ENCODE measurements around the gene PCYT2.

DNA sequence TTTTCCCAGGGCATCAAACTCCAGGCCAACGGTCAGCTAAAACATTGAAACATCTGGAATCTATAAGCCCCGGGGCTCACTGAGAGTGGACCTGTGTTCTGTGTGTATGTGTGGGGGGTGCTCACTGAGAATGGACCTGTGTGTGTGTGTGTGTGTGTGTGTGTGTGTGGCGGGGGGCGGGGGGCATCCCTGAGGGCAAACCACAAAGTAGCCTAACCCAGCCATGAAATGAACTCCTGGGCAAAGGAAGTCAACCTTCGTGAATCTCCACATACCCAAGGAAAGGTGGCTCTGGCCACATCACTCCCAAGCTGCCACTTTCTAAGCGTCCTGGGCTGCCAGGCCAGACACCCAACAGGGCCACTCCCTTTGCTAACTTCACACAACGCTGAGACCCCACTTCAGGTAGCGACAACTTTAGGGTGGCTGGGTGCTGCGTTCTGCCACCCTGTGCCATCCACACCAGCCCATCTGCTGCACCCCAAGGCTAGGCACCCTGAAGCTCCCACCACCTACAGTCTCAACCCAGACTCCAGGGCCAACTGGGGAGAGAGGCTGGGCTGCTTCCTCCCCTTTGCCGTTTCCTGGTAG, 14.8 kb upstream of the PCYT2 start:
- no peak for TF ChIP-seq SPI1 (IDR thresholded peaks at IDR 0.05; ENCODE audit: low read depth, low read length)
- no peak for TF ChIP-seq POLR2AphosphoS5 (IDR thresholded peaks at IDR 0.05; ENCODE audit: low read depth, low read length)
- no peak for TF ChIP-seq POLR2A (IDR thresholded peaks at IDR 0.05; ENCODE audit: low read depth, low read length)

Measured in GM12891 (cell line).